BLaER1 (cell line): ENCODE data around the gene RIN3.
A peak's percentile ranks its signal among the peaks of the same experiment; 100 is the strongest.

ENCODE experiments used
- H3K27ac ChIP-seq: shearing (Covaris generic); formaldehyde crosslinking; 2 replicates; pipeline ENCODE4 v1.8.1; 2022
- H3K27me3 ChIP-seq: shearing (Covaris generic); formaldehyde crosslinking; 2 replicates; pipeline ENCODE4 v1.8.1; 2022
- H3K36me3 ChIP-seq: shearing (Covaris generic); formaldehyde crosslinking; 2 replicates; pipeline ENCODE4 v1.8.1; 2022
- H3K4me1 ChIP-seq: shearing (Covaris generic); formaldehyde crosslinking; 2 replicates; pipeline ENCODE4 v1.8.1; 2022
- H3K4me2 ChIP-seq: shearing (Covaris generic); formaldehyde crosslinking; 2 replicates; pipeline ENCODE4 v1.8.1; 2022
- H3K4me3 ChIP-seq: shearing (Covaris generic); formaldehyde crosslinking; 2 replicates; pipeline ENCODE4 v1.8.1; 2022
- H3K9ac ChIP-seq: shearing (Covaris generic); formaldehyde crosslinking; 2 replicates; pipeline ENCODE4 v1.8.1; 2022
- H3K9me3 ChIP-seq: shearing (Covaris generic); formaldehyde crosslinking; 2 replicates; pipeline ENCODE4 v1.8.1; 2022
- H4K20me1 ChIP-seq: shearing (Covaris generic); formaldehyde crosslinking; 2 replicates; pipeline ENCODE4 v1.8.1; 2022
- Cebpa-rat ChIP-seq: shearing (Covaris generic); IDR thresholded peaks from 2 replicates; pipeline ENCODE4 v1.8.1; 2022

RIN3 gene

DNA sequence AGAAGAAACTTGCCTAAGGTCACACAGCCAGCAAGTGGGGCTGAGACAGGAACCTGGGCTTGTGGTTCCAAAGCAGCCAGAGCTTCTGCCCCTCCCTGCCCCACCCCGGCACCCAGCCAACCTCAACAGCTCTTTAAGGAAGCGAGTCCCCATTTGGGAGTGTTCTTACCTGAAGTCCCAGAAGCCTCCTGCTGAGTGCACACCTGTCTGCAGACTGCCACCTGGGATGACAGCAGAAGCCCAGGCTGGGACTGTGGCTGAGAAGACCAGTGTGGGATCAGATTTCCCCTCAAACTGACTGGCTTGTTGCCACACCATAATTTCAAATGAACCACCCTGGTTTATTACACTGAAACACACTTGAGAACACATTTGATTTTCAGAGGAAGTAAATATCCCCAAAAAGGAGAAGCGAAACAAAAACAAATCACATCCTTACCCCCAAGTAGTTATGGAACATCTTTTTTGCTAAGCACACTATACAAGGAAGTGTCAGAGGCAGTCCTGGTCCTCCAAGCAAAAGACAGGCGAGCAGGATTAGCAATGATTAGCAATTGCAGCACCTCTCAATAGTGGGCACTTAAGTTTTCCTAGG is 6.3 kb upstream of the RIN3 start:
- no peaks in the 10 kb centered on the region for H3K27me3 ChIP-seq
- H3K4me1 ChIP-seq, result peaks cover 22% of the 10 kb centered on the region
- H4K20me1 ChIP-seq, result no peaks in the 10 kb centered on the region
- no peak overlapping the region for H3K27ac ChIP-seq
- TF ChIP-seq Cebpa-rat, result no peak
- no peak overlapping the region for H3K4me3 ChIP-seq
- H3K4me2 ChIP-seq, result peak overlapping the region; percentile 59
- H3K9ac ChIP-seq, result no peak overlapping the region
- H3K9me3 ChIP-seq, result no peaks in the 10 kb centered on the region
- H3K36me3 ChIP-seq, result no peaks in the 10 kb centered on the region

- Histone ChIP-seq H3K9ac (no peak overlapping the region), H3K27ac (no peak overlapping the region), H3K4me2 (no peak overlapping the region), H3K4me1 (peaks cover 50% of the 10 kb centered on the region), H3K36me3 (no peaks in the 10 kb centered on the region), H3K9me3 (no peaks in the 10 kb centered on the region), H4K20me1 (no peaks in the 10 kb centered on the region), H3K27me3 (peaks cover 7% of the 10 kb centered on the region; the same call in 1 of the 2 replicates), H3K4me3 (no peak overlapping the region)
- TF ChIP-seq Cebpa-rat, result no peak
Observed at GRCh38 chr14:92510972-92511371, 2.6 kb upstream of the RIN3 start.

DNA sequence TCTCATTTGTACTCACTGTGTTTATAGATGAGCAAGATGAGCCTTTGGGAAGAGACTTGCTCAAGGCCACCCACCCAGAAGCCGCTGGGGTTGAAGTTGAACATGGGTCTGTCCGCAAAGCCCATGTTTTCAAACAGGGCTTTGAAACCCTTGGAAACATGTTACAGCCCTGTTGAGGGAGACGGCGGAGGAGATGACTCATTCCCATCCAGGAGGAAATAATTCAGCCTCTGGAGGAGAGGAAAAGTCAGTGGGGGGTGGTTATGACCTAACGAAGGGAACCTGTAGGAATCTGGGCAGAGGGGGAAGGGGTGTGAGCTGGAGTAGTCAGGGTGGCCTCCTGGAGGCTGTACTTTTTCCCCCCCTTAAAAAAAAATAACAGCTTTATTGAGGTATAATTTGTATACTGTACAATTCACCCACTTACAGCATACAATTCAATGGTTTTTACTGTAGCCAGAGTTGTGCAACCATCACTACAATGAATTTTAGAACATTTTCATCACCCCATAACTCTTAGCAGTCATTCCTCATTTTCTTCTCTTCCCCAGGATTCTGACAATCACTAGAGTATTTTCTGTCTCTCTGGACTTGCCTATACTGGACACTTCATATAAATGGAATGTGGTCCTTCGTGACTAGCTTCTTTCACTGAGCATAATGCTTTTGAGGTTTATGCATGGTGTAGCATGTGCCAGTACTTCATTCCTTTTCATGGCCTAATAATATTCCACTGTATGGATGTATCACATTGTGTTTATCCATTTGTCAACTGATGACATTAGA is 1.9 kb upstream of the RIN3 start:
- no peaks in the 10 kb centered on the region for H3K9me3 ChIP-seq
- H3K9ac ChIP-seq, result no peak overlapping the region
- no peaks in the 10 kb centered on the region for H3K36me3 ChIP-seq
- H4K20me1 ChIP-seq, result 0 out of 2 replicates have a peak, but pooled peaks cover 7% of the 10 kb centered on the region
- no peak overlapping the region for H3K27ac ChIP-seq
- H3K4me3 ChIP-seq, result no peak overlapping the region
- no peak overlapping the region for H3K4me2 ChIP-seq
- peaks cover 7% of the 10 kb centered on the region; the same call in 1 of the 2 replicates for H3K27me3 ChIP-seq
- peaks cover 46% of the 10 kb centered on the region for H3K4me1 ChIP-seq
- no peak for TF ChIP-seq Cebpa-rat

DNA sequence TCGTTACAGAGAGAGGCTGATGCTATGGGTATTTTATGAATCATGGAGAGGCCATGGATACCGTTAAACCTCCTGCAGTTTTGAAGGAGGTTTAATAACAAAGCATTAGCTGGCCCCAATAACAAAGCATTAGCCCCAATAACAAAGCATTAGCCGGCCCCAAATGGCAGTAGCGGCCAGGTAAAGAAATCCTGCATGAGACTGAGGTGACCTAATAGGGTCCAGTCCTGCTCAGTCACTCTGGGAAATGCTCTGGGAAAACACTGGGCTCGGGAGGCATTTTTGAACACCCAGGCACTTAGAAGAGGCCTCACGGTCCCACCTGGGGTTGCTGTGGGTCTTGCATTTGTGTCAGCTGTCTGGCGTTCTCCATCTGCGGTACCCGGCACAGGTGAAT is 776 bp upstream of the RIN3 start:
- H3K9ac ChIP-seq, result peak overlapping the region; percentile 85; the same call in 1 of the 2 replicates
- no peak overlapping the region; the same call in 1 of the 2 replicates for H3K27ac ChIP-seq
- H3K4me1 ChIP-seq, result peaks cover 34% of the 10 kb centered on the region
- H3K27me3 ChIP-seq, result peaks cover 7% of the 10 kb centered on the region; the same call in 1 of the 2 replicates
- H3K9me3 ChIP-seq, result no peaks in the 10 kb centered on the region
- H3K36me3 ChIP-seq, result no peaks in the 10 kb centered on the region
- TF ChIP-seq Cebpa-rat, result no peak
- peak overlapping the region; percentile 92 for H3K4me2 ChIP-seq
- H3K4me3 ChIP-seq, result peak overlapping the region; percentile 74
- H4K20me1 ChIP-seq, result 0 out of 2 replicates have a peak, but pooled peaks cover 14% of the 10 kb centered on the region

GRCh38 chr14:92513966-92514843 is 624 bp downstream of the RIN3 start:
- Histone ChIP-seq H3K36me3 (no peaks in the 10 kb centered on the region), H3K4me3 (peak overlapping the region; percentile 74), H3K4me1 (peaks cover 34% of the 10 kb centered on the region), H4K20me1 (0 out of 2 replicates have a peak, but pooled peaks cover 14% of the 10 kb centered on the region), H3K27ac (peak overlapping the region; percentile 90), H3K27me3 (peaks cover 7% of the 10 kb centered on the region; the same call in 1 of the 2 replicates), H3K4me2 (peak overlapping the region; percentile 92), H3K9ac (peak overlapping the region; percentile 85), H3K9me3 (no peaks in the 10 kb centered on the region)
- no peak for TF ChIP-seq Cebpa-rat

- Histone ChIP-seq H3K27me3 (peaks cover 7% of the 10 kb centered on the region; the same call in 1 of the 2 replicates), H3K9me3 (no peaks in the 10 kb centered on the region), H3K9ac (peak overlapping the region; percentile 85; the same call in 1 of the 2 replicates), H3K27ac (no peak overlapping the region; the same call in 1 of the 2 replicates), H3K4me1 (peaks cover 34% of the 10 kb centered on the region), H3K4me3 (peak overlapping the region; percentile 74), H3K4me2 (peak overlapping the region; percentile 92), H4K20me1 (0 out of 2 replicates have a peak, but pooled peaks cover 14% of the 10 kb centered on the region), H3K36me3 (no peaks in the 10 kb centered on the region)
- TF ChIP-seq Cebpa-rat, result no peak
Observed at GRCh38 chr14:92514844-92515514, 1.4 kb downstream of the RIN3 start.

DNA sequence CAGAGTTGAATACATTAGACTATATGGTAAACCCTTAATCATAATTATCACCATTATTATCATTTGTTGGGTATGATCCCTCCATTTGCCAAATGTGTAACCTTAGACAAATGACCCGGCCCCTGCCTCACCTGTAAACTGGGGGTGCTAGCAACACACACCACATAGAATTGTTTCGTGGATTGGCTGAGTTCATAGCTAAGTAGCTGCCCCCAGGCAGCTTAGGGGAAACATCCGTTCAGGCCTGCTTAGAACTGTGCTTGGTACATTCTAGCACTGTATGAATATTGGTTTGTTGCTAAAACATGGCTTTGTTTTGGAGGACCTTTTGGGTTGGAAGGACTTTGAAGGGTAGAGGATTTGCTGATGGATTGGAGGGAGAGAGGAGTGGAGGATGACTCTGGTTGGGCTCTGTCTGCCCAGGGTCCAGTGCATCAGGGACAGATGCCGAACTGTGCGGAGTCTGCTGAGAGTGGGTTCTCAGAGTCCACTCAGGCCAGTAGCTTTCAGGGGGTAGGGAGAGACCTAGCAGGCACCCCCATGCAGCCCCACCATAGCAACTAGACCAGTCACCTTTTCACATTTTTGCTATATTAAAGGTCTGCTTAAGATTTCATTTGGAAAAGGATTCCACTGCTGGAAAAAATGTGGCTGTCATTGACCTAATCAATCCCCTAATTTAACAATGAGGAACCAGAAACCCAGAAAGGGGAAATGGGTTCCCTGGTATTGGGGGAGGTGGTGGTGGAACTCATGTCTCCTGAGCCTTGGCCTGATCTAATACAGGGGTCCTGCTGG is 2.2 kb downstream of the RIN3 start:
- Histone ChIP-seq H3K9ac (no peak overlapping the region), H3K4me1 (peaks cover 34% of the 10 kb centered on the region), H3K27me3 (peaks cover 7% of the 10 kb centered on the region; the same call in 1 of the 2 replicates), H3K4me2 (peak overlapping the region; percentile 92; the same call in 1 of the 2 replicates), H4K20me1 (0 out of 2 replicates have a peak, but pooled peaks cover 14% of the 10 kb centered on the region), H3K9me3 (no peaks in the 10 kb centered on the region), H3K4me3 (no peak overlapping the region), H3K36me3 (no peaks in the 10 kb centered on the region), H3K27ac (no peak overlapping the region)
- TF ChIP-seq Cebpa-rat, result no peak

- TF ChIP-seq Cebpa-rat, result no peak
- peaks cover 7% of the 10 kb centered on the region; the same call in 1 of the 2 replicates for H3K27me3 ChIP-seq
Observed at GRCh38 chr14:92516344-92516965, 2.9 kb downstream of the RIN3 start.

More at GRCh38 chr14:92516344-92516965, 2.9 kb downstream of the RIN3 start:
- Histone ChIP-seq H3K27ac (no peak overlapping the region), H3K9ac (no peak overlapping the region), H3K36me3 (no peaks in the 10 kb centered on the region), H3K4me3 (no peak overlapping the region), H3K9me3 (no peaks in the 10 kb centered on the region), H3K4me2 (no peak overlapping the region), H3K4me1 (peaks cover 34% of the 10 kb centered on the region), H4K20me1 (0 out of 2 replicates have a peak, but pooled peaks cover 14% of the 10 kb centered on the region)
